Esophagus squamous epithelium (tissue), 5 donors: ENCODE data around the gene CDC42. TPM values are rescaled to one million over a fixed set of nuclear protein-coding genes. Genes with fewer than 3 reads are reported as not detected.

ENCODE experiments used
- DNase-seq: peaks from one replicate; lab custom pipeline; 2025; lab: John Stamatoyannopoulos, UW
- H3K27ac ChIP-seq, 4 donors: fragments of 200-600 bp; sonication (generic); one replicate each; pipeline ENCODE4 v1.5.1; 2016 to 2019; ENCODE audit warnings: mild to moderate bottlenecking in 1 of 4
- H3K27me3 ChIP-seq, 4 donors: fragments of 200-600 bp; sonication (generic); 1 replicate in 3 of 4; 2 replicates in 1 of 4; pipeline versions ENCODE4 v1.5.1 to v1.6.0; 2017 to 2021; ENCODE audit warnings: antibody characterized with exemption in 1 of 4
- H3K36me3 ChIP-seq, 3 donors: fragments of 200-600 bp; sonication (generic); one replicate each; pipeline ENCODE4 v1.5.1; 2016 to 2019
- H3K4me1 ChIP-seq, 3 donors: fragments of 200-600 bp; sonication (generic); one replicate each; pipeline ENCODE4 v1.5.1; 2017 to 2019
- H3K4me3 ChIP-seq, 4 donors: fragments of 200-600 bp; sonication (generic); 1 replicate in 3 of 4; 2 replicates in 1 of 4; pipeline ENCODE4 v1.5.1; 2016 to 2019; ENCODE audit warnings: mild to moderate bottlenecking in 2 of 4, moderate library complexity in 1 of 4
- H3K9me3 ChIP-seq, 3 donors: fragments of 200-600 bp; sonication (generic); one replicate each; pipeline ENCODE4 v1.5.1; 2016 to 2019
- CTCF ChIP-seq, 6 experiments: fragments of 450-650 bp in 4 of 6; fragments of 200-600 bp in 2 of 6; sonication (generic) in 2 of 6; IDR thresholded peaks; one replicate each; pipeline ENCODE4 v1.5.1; 2016 to 2019; ENCODE audit warnings: antibody characterized with exemption in 6 of 6, mild to moderate bottlenecking in 4 of 6, moderate library complexity in 4 of 6
- POLR2A ChIP-seq, 4 donors: fragments of 450-650 bp; IDR thresholded peaks; one replicate each; pipeline ENCODE4 v1.6.1; 2017; ENCODE audit warnings: antibody characterized with exemption in 4 of 4, mild to moderate bottlenecking in 4 of 4, moderate library complexity in 3 of 4
- WGBS, 2 donors: methylation state at CpG; one replicate each; pipeline ENCODE4 v1.1.5; 2018; 5-methylcytosine and 5-hydroxymethylcytosine counted together
- intact Hi-C: fragments of 100-400 bp; cut with DNase I; formaldehyde crosslinking; loops from one replicate; pipeline ENCODE4 v1.15.0; 2022
- total RNA-seq, 4 donors: library from RNA; depleted of rRNA; stranded (reverse); fragments of >200 nt; gene quantifications; one replicate each; pipeline ENCODE4 v1.1.0, GENCODE V29; 2016
- donor health status: DM: yes; HTN: yes; CAD: no.

Gene CDC42
- total RNA-seq, 4 donors from 2014 or later: 157 to 259 (median 192) TPM

- H3K9me3 ChIP-seq: no peaks in the 10 kb centered on the region
- no peaks in the 10 kb centered on the region for H3K36me3 ChIP-seq
- TF ChIP-seq CTCF (IDR thresholded peaks at IDR 0.05) (no peak), POLR2A (IDR thresholded peaks at IDR 0.05) (no peak)
- H3K4me3 ChIP-seq: no peak overlapping the region
- no peak for DNase-seq
- H3K27ac ChIP-seq: no peak overlapping the region
- intact Hi-C loops: no loop called here
- peaks cover 11 to 47% (median 17%) of the 10 kb centered on the region in 3 donors for H3K4me1 ChIP-seq
- WGBS, 2 donors: 100% methylated on average over 3 of the region's 3 CpGs
- no peaks in the 10 kb centered on the region for H3K27me3 ChIP-seq
Measured at GRCh38 chr1:22050330-22050729, 2.2 kb upstream of the CDC42 start.

- no peak for DNase-seq
- Histone ChIP-seq H3K36me3 (no peaks in the 10 kb centered on the region), H3K27ac (peak overlapping the region in 1 of 4 donors; percentile 100), H3K4me3 (no peak overlapping the region), H3K9me3 (no peaks in the 10 kb centered on the region), H3K4me1 (peaks cover 20 to 59% (median 29%) of the 10 kb centered on the region in 3 donors), H3K27me3 (no peaks in the 10 kb centered on the region)
- intact Hi-C loops: no loop called here
- TF ChIP-seq POLR2A (IDR thresholded peaks at IDR 0.05) (no peak), CTCF (IDR thresholded peaks at IDR 0.05) (no peak)
- WGBS, 2 donors: 86 to 88% methylated on average over 13 of the region's 13 CpGs
Measured at GRCh38 chr1:22051607-22052114, 848 bp upstream of the CDC42 start.

GRCh38 chr1:22053017-22053860 lies 730 bp downstream of the CDC42 start:
- DNase-seq: no peak
- 0 to 1% methylated on average over 7 to 16 of the region's 70 CpGs for WGBS, 2 donors
- peaks cover 34 to 59% (median 36%) of the 10 kb centered on the region in 3 donors for H3K4me1 ChIP-seq
- no peaks in the 10 kb centered on the region for H3K9me3 ChIP-seq
- intact Hi-C loops: no loop called here
- H3K27me3 ChIP-seq: no peaks in the 10 kb centered on the region
- peak overlapping the region; percentile 99 to 100 (median 100) for H3K27ac ChIP-seq
- H3K36me3 ChIP-seq: peaks cover 0 to 12% (median 0%) of the 10 kb centered on the region in 3 donors
- H3K4me3 ChIP-seq: peak overlapping the region; percentile 89 to 100 (median 96)
- no peak for TF ChIP-seq CTCF (IDR thresholded peaks at IDR 0.05)
- TF ChIP-seq POLR2A (IDR thresholded peaks at IDR 0.05): peak in 1 of 4 donors; percentile 41

- WGBS, 2 donors: 27 to 35% methylated on average over 19 of the region's 19 CpGs
- H3K4me3 ChIP-seq: peak overlapping the region; percentile 89 to 100 (median 96)
- TF ChIP-seq POLR2A (IDR thresholded peaks at IDR 0.05) (no peak), CTCF (IDR thresholded peaks at IDR 0.05) (no peak)
- intact Hi-C loops: no loop called here
- H3K36me3 ChIP-seq: peaks cover 0 to 20% (median 0%) of the 10 kb centered on the region in 3 donors
- peak overlapping the region; percentile 99 to 100 (median 100) for H3K27ac ChIP-seq
- no peaks in the 10 kb centered on the region for H3K9me3 ChIP-seq
- no peaks in the 10 kb centered on the region for H3K27me3 ChIP-seq
- DNase-seq: no peak
- peaks cover 30 to 59% (median 43%) of the 10 kb centered on the region in 3 donors for H3K4me1 ChIP-seq
Measured at GRCh38 chr1:22053861-22054770, 1.6 kb downstream of the CDC42 start.
